ENCODE data around the gene CNTN3. TPM values are rescaled to one million over a fixed set of nuclear protein-coding genes. Genes with fewer than 3 reads are reported as not detected.

Gene CNTN3
- total and polyA plus RNA-seq, 9 donors: 0.68 to 12.6 (median 2.2) TPM

- no peaks in the 10 kb centered on the region for H3K9me3 ChIP-seq
- intact Hi-C loops (cut with DNase I): no loop called here
Observed at GRCh38 chr3:74590620-74591262, 23.7 kb downstream of the CNTN3 start.

DNA sequence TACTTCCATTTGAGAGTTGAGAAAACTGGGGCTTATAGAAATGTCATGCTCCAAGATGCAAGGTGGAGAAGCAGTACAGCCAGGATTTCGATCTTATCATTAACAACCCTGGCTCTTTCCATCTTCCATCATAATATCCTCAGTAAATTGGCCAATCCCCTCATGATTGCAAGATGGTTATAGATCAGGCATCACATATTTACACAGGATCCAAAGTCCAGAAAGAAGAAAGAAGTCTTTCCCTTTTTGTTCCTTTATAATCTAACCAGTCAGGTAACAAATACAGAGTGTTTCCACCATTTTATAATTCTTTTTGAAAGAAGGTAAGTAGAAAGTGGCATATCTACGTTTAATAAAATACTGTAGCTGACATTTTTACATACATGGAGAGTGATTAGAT is 29.7 kb downstream of the CNTN3 start:
- 81 to 88% (median 83%) methylated on average over 2 of the region's 2 CpGs for WGBS, 3 donors
- no peaks in the 10 kb centered on the region for H3K4me1 ChIP-seq (ENCODE audit: insufficient read depth)
- no peak for DNase-seq
- H3K27ac ChIP-seq: no peak overlapping the region
- no peak overlapping the region for H3K4me3 ChIP-seq
- intact Hi-C loops (cut with DNase I): no loop called here
- no peak for TF ChIP-seq CTCF (IDR thresholded peaks at IDR 0.05)
- TF ChIP-seq POLR2A (IDR thresholded peaks at IDR 0.05): no peak
- TF ChIP-seq EP300 (IDR thresholded peaks at IDR 0.05): no peak
- H3K36me3 ChIP-seq: no peaks in the 10 kb centered on the region
- no peaks in the 10 kb centered on the region for H3K27me3 ChIP-seq
- H3K9me3 ChIP-seq: no peaks in the 10 kb centered on the region

More at GRCh38 chr3:74590620-74591262, 23.7 kb downstream of the CNTN3 start:
- no peak for TF ChIP-seq EP300 (IDR thresholded peaks at IDR 0.05)
- no peak for TF ChIP-seq CTCF (IDR thresholded peaks at IDR 0.05)
- TF ChIP-seq POLR2A (IDR thresholded peaks at IDR 0.05): no peak
- H3K36me3 ChIP-seq: no peaks in the 10 kb centered on the region
- no peaks in the 10 kb centered on the region for H3K4me1 ChIP-seq (ENCODE audit: insufficient read depth)
- no peak for DNase-seq
- no peak overlapping the region for H3K4me3 ChIP-seq
- WGBS, 3 donors: 37 to 61% (median 51%) methylated on average over 4 of the region's 4 CpGs
- H3K27ac ChIP-seq: no peak overlapping the region
- no peaks in the 10 kb centered on the region for H3K27me3 ChIP-seq

DNA sequence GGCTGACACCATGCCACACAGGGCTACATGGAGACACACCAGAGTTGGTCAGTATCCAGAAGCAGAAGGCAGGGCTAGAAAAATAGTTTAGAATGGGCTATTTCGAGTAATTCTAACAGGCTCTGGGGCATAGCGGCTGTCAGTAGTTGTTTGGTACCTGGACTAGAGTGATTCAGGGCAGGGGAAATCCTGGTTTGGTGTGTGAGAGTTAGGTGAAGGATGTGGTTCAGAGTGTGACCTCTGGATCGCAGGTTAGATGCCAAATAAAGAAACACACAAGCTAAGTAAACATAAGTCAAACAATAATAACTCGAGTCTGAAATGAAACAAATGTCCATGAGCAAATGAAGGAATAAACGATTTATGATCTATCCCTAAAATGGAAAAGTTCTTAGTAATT is 31.5 kb downstream of the CNTN3 start:
- 80 to 85% (median 82%) methylated on average over 5 of the region's 5 CpGs for WGBS, 3 donors
- no peak for TF ChIP-seq POLR2A (IDR thresholded peaks at IDR 0.05)
- no peak for TF ChIP-seq EP300 (IDR thresholded peaks at IDR 0.05)
- TF ChIP-seq CTCF (IDR thresholded peaks at IDR 0.05): no peak
- Histone ChIP-seq H3K27ac (no peak overlapping the region), H3K27me3 (no peaks in the 10 kb centered on the region), H3K36me3 (no peaks in the 10 kb centered on the region), H3K9me3 (no peaks in the 10 kb centered on the region), H3K4me1 (ENCODE audit: insufficient read depth) (no peaks in the 10 kb centered on the region), H3K4me3 (no peak overlapping the region)
- no peak for DNase-seq
- intact Hi-C loops (cut with DNase I): no loop called here

GRCh38 chr3:74575857-74576256 is 38.6 kb downstream of the CNTN3 start:
- H3K4me1 ChIP-seq (ENCODE audit: insufficient read depth): no peaks in the 10 kb centered on the region
- DNase-seq: no peak
- no peak overlapping the region for H3K27ac ChIP-seq
- no peaks in the 10 kb centered on the region for H3K36me3 ChIP-seq
- intact Hi-C loops (cut with DNase I): no loop called here
- no peaks in the 10 kb centered on the region for H3K9me3 ChIP-seq
- no peaks in the 10 kb centered on the region for H3K27me3 ChIP-seq
- no peak overlapping the region for H3K4me3 ChIP-seq
- 74 to 78% (median 77%) methylated on average over 3 of the region's 3 CpGs for WGBS, 3 donors
- no peak for TF ChIP-seq CTCF (IDR thresholded peaks at IDR 0.05)
- TF ChIP-seq EP300 (IDR thresholded peaks at IDR 0.05): no peak
- TF ChIP-seq POLR2A (IDR thresholded peaks at IDR 0.05): no peak
